ENCODE measurements around the gene CANT1. TPM values are rescaled to one million over a fixed set of nuclear protein-coding genes. Genes with fewer than 3 reads are reported as not detected.

CANT1 gene
- total RNA-seq, 2 experiments from 2014 or later, result 28.3 to 30.0 TPM

DNA sequence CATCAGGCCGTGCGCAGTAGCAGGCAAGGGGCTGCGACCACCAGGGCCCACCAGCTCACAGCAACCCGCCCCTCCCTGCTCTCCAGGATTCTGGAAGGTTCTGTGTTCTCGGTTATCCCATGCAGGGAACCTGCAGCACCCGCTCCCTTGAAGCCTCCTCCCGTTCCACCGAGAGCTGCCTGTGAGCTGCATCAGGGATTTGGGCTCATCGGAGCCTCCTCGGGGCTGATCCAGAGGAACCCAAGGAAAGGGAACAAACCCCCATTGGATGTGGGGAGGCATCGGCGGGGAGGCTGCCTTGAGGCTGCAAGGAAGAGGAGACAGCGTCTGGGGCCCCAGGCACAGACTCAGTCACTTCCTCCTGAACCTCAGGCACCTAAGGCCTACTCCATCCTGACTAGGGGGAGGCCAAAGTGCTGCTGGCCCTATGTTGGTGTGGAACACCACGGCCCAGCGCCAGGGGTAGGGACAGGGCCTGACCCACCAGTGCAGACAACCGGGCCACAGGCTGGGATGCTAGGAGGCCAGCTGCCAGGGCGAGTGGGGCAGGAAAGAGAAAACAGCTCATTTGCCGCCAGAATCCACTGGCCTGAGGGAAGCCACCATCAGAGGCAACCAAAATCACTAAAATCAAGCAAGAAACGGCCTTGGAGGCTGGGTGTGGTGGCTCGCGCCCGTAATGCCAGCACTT, 15.4 kb downstream of the CANT1 start:
- Histone ChIP-seq H3K27me3 (ENCODE audit: control insufficient read depth in 1 of 2, insufficient read depth in 2 of 2, low read length in 2 of 2) (no peaks in the 10 kb centered on the region), H3K4me3 (ENCODE audit: low read length) (no peak overlapping the region), H3K27ac (ENCODE audit: low read depth in 1 of 2, low read length in 2 of 2) (no peak overlapping the region), H3K36me3 (ENCODE audit: insufficient read depth, low read length) (peaks cover 75% of the 10 kb centered on the region), H3K9me3 (ENCODE audit: control insufficient read depth in 1 of 2, insufficient read depth in 1 of 2, low read length in 2 of 2) (no peaks in the 10 kb centered on the region), H3K4me1 (ENCODE audit: insufficient read depth, low read length) (peaks cover 7% of the 10 kb centered on the region)
- H3K27me3 Mint-ChIP-seq, result no peaks in the 10 kb centered on the region
- no peaks in the 10 kb centered on the region for H3K9me3 Mint-ChIP-seq
- CTCF ChIA-PET, result no interaction called here
- no peak overlapping the region for H3K4me3 Mint-ChIP-seq
- intact Hi-C loops (cut with DNase I, micrococcal nuclease), result loop anchor here in 1 of 2 experiments (2.0 kb wide), 1 partner anchor 89 kb away; no protein-coding TSS in a partner anchor
- no peak overlapping the region for H3K27ac Mint-ChIP-seq
- peaks cover 8% of the 10 kb centered on the region for H3K4me1 Mint-ChIP-seq (ENCODE audit: low read depth)
- DNase-seq (no peak), ATAC-seq (ENCODE audit: poor library complexity) (no peak)
- peaks cover 56% of the 10 kb centered on the region for H3K36me3 Mint-ChIP-seq (ENCODE audit: low read depth)
- no peak for TF ChIP-seq CTCF (IDR thresholded peaks at IDR 0.05)
- POLR2A ChIA-PET, result no interaction called here

DNA sequence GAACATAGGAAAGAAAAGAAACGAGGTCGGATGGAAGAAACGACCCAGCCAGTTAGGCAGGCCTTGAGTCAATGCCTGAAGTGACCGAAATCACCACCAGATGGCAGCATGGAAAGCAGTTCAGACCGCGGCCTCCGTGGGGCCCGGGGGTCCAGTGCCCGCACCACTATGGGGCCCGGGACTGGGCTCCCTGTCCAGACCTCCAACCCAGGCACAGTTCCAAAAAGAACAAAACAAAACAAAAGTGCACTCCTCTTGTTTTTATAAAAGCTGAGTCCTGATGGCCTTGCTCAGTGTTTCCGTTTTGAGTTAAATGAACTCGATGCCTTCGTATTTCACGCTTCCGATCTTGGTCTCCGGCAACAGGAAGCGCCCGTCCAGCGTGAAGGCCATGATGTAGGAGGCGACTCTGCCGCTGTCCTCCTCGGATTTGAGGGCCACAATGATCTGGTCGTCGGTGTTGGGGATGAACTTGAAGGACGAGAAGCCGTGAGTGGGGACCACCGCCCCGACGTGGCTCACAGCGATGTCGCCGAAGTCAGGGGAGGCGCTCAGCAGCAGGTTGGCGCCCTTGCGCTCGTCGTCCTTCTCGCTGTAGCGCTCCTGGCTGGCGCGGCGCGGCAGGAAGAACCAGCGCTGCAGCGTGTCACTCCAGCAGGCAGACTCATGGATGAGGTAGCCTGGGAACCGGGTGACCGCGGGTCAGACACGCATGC, 16.2 kb downstream of the CANT1 start:
- peak; percentile 76 for TF ChIP-seq CTCF (IDR thresholded peaks at IDR 0.05)
- CTCF ChIA-PET, result no interaction called here
- Mint-ChIP-seq H3K4me1 (ENCODE audit: low read depth) (peaks cover 8% of the 10 kb centered on the region), H3K9me3 (no peaks in the 10 kb centered on the region), H3K36me3 (ENCODE audit: low read depth) (peaks cover 55% of the 10 kb centered on the region), H3K27me3 (no peaks in the 10 kb centered on the region), H3K27ac (no peak overlapping the region), H3K4me3 (no peak overlapping the region)
- Histone ChIP-seq H3K36me3 (ENCODE audit: insufficient read depth, low read length) (peaks cover 68% of the 10 kb centered on the region), H3K4me1 (ENCODE audit: insufficient read depth, low read length) (peaks cover 7% of the 10 kb centered on the region), H3K27ac (ENCODE audit: low read depth in 1 of 2, low read length in 2 of 2) (no peak overlapping the region), H3K9me3 (ENCODE audit: control insufficient read depth in 1 of 2, insufficient read depth in 1 of 2, low read length in 2 of 2) (no peaks in the 10 kb centered on the region), H3K4me3 (ENCODE audit: low read length) (no peak overlapping the region), H3K27me3 (ENCODE audit: control insufficient read depth in 1 of 2, insufficient read depth in 2 of 2, low read length in 2 of 2) (no peaks in the 10 kb centered on the region)
- intact Hi-C loops (cut with DNase I, micrococcal nuclease), result loop anchor here in 1 of 2 experiments (2.0 kb wide), 1 partner anchor 89 kb away; no protein-coding TSS in a partner anchor
- POLR2A ChIA-PET, result no interaction called here
- ATAC-seq (ENCODE audit: poor library complexity), result peak; percentile 78
- DNase-seq, result peak in 13 of 14 experiments; percentile 26 to 73 (median 43)

DNA sequence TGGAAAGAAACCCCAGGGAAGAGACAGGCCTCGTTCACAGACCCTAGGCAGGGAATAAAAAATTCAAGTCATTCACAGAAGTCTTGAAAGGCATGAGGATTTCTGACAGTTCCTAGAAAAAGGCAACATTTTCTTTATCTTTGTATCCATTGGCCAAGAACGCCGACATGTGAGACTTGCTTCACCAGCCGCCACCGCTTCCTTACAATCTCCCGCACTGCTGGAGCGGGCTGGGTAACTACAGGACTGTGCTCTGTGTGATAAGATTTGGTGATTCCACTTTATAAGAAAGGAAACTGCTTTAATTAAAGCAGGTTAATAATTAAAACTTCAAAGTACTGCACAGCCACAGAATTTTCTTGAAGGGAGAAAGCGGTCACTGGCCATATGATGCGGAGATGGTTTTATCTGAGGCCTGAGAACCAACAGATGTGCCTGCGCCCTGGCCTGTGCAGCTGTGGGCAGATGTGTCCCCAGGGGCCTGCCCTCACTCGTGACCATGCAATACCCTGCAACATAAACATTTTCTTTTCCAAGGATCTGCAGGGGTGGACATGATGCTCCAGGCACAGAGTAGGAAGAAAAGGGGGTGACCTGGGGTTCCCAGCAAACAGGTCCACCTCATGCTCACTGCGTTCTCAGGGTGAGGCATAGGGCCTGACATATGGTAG, 16.9 kb downstream of the CANT1 start:
- peaks cover 8% of the 10 kb centered on the region for H3K4me1 Mint-ChIP-seq (ENCODE audit: low read depth)
- no peaks in the 10 kb centered on the region for H3K27me3 ChIP-seq (ENCODE audit: control insufficient read depth in 1 of 2, insufficient read depth in 2 of 2, low read length in 2 of 2)
- no peaks in the 10 kb centered on the region for H3K9me3 ChIP-seq (ENCODE audit: control insufficient read depth in 1 of 2, insufficient read depth in 1 of 2, low read length in 2 of 2)
- intact Hi-C loops (cut with DNase I, micrococcal nuclease), result loop anchor here in 1 of 2 experiments (2.0 kb wide), 1 partner anchor 90 kb away; no protein-coding TSS in a partner anchor
- H3K36me3 ChIP-seq (ENCODE audit: insufficient read depth, low read length), result peaks cover 61% of the 10 kb centered on the region
- ChIA-PET POLR2A (no interaction called here), CTCF (no interaction called here)
- TF ChIP-seq CTCF (IDR thresholded peaks at IDR 0.05), result no peak
- H3K4me3 Mint-ChIP-seq, result no peak overlapping the region
- ATAC-seq (ENCODE audit: poor library complexity) (no peak), DNase-seq (peak in 1 of 14 experiments; percentile 14)
- H3K4me1 ChIP-seq (ENCODE audit: insufficient read depth, low read length), result peaks cover 7% of the 10 kb centered on the region
- H3K27ac ChIP-seq (ENCODE audit: low read depth in 1 of 2, low read length in 2 of 2), result no peak overlapping the region
- no peaks in the 10 kb centered on the region for H3K27me3 Mint-ChIP-seq
- H3K9me3 Mint-ChIP-seq, result no peaks in the 10 kb centered on the region
- no peak overlapping the region for H3K27ac Mint-ChIP-seq
- peaks cover 50% of the 10 kb centered on the region for H3K36me3 Mint-ChIP-seq (ENCODE audit: low read depth)
- H3K4me3 ChIP-seq (ENCODE audit: low read length), result no peak overlapping the region
